Type B pancreatic cell (in vitro differentiated cells): ENCODE measurements around the gene NT5DC2. TPM values are rescaled to one million over a fixed set of nuclear protein-coding genes. Genes with fewer than 3 reads are reported as not detected.
A peak's percentile ranks its signal among the peaks of the same experiment; 100 is the strongest.

ENCODE experiments used
- DNase-seq: peaks from one replicate; pipeline ENCODE4 v3.0.0; 2021; ENCODE audit warnings: mixed read lengths; ENCODE audit not compliant: unreplicated experiment; ENCODE audit errors: extremely low spot score
- H3K27ac Mint-ChIP-seq: 2 replicates; pipeline ENCODE4 v1.8.0; 2021; ENCODE audit warnings: mild to moderate bottlenecking, mixed read lengths
- H3K27me3 Mint-ChIP-seq: 2 replicates; pipeline ENCODE4 v1.8.0; 2021; ENCODE audit warnings: mixed read lengths
- H3K36me3 Mint-ChIP-seq: 2 replicates; pipeline ENCODE4 v1.8.0; 2021; ENCODE audit warnings: mixed read lengths
- H3K4me1 Mint-ChIP-seq: one replicate; pipeline ENCODE4 v1.8.0; 2021; ENCODE audit warnings: mixed read lengths; ENCODE audit not compliant: unreplicated experiment
- H3K4me3 Mint-ChIP-seq: 2 replicates; pipeline ENCODE4 v1.8.0; 2021; ENCODE audit warnings: mild to moderate bottlenecking, mixed read lengths
- H3K9me3 Mint-ChIP-seq: 2 replicates; pipeline ENCODE4 v1.8.0; 2021; ENCODE audit warnings: mixed read lengths
- total RNA-seq: library from RNA; stranded (reverse); gene quantifications from 2 replicates; pipeline ENCODE4 v1.2.1, GENCODE V29; 2021; ENCODE audit warnings: low replicate concordance
- TF ChIP-seq, protein P1 (sequence below): fragments of 200-600 bp; sonication (generic); conservative IDR thresholded peaks from 2 replicates; pipeline ENCODE4 v1.5.0; 2021; ENCODE audit warnings: antibody characterized with exemption, mild to moderate bottlenecking

Gene NT5DC2
- total RNA-seq, 1 donor from 2014 or later: 231 TPM

DNA sequence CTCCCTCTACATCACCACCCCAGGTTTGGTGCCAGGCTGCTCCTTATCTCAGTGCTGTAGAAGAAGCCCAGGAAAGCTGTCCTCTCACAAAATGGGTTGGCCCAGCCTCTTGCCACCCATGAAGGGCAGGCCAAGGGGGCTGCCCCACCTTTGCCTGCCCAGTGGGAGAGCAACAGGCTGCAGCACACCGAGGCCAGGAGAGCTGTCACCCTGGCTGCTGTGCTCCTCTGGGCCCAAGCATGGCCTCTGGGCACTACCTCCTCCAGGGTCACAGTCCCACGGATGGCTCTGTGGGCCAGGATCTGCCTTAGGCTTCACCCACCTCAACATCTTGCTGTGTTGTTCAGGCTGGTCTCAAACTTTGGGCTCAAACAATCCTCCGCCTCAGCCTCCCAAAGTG lies 44.9 kb downstream of the NT5DC2 start:
- H3K27me3 Mint-ChIP-seq: no peaks in the 10 kb centered on the region
- TF ChIP-seq, protein P1, sequence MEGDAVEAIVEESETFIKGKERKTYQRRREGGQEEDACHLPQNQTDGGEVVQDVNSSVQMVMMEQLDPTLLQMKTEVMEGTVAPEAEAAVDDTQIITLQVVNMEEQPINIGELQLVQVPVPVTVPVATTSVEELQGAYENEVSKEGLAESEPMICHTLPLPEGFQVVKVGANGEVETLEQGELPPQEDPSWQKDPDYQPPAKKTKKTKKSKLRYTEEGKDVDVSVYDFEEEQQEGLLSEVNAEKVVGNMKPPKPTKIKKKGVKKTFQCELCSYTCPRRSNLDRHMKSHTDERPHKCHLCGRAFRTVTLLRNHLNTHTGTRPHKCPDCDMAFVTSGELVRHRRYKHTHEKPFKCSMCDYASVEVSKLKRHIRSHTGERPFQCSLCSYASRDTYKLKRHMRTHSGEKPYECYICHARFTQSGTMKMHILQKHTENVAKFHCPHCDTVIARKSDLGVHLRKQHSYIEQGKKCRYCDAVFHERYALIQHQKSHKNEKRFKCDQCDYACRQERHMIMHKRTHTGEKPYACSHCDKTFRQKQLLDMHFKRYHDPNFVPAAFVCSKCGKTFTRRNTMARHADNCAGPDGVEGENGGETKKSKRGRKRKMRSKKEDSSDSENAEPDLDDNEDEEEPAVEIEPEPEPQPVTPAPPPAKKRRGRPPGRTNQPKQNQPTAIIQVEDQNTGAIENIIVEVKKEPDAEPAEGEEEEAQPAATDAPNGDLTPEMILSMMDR: no peak
- H3K36me3 Mint-ChIP-seq: peaks cover 6% of the 10 kb centered on the region
- H3K27ac Mint-ChIP-seq: no peak overlapping the region
- no peak overlapping the region for H3K4me3 Mint-ChIP-seq
- no peaks in the 10 kb centered on the region for H3K9me3 Mint-ChIP-seq
- peaks cover 10% of the 10 kb centered on the region for H3K4me1 Mint-ChIP-seq
- DNase-seq: no peak

DNA sequence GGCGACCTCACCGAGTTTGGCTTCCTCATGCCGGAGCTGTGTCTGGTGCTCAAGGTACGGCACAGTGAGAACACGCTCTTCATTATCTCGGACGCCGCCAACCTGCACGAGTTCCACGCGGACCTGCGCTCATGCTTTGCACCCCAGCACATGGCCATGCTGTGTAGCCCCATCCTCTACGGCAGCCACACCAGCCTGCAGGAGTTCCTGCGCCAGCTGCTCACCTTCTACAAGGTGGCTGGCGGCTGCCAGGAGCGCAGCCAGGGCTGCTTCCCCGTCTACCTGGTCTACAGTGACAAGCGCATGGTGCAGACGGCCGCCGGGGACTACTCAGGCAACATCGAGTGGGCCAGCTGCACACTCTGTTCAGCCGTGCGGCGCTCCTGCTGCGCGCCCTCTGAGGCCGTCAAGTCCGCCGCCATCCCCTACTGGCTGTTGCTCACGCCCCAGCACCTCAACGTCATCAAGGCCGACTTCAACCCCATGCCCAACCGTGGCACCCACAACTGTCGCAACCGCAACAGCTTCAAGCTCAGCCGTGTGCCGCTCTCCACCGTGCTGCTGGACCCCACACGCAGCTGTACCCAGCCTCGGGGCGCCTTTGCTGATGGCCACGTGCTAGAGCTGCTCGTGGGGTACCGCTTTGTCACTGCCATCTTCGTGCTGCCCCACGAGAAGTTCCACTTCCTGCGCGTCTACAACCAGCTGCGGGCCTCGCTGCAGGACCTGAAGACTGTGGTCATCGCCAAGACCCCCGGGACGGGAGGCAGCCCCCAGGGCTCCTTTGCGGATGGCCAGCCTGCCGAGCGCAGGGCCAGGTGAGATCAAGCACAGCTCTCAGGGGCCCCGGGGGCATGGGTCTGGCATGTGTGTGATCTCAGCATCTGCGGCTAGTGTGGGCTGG lies 45.6 kb downstream of the NT5DC2 start:
- TF ChIP-seq, protein P1: no peak
- H3K4me1 Mint-ChIP-seq: peaks cover 17% of the 10 kb centered on the region
- H3K36me3 Mint-ChIP-seq: peaks cover 9% of the 10 kb centered on the region
- H3K4me3 Mint-ChIP-seq: no peak overlapping the region
- no peak overlapping the region for H3K27ac Mint-ChIP-seq
- no peaks in the 10 kb centered on the region for H3K9me3 Mint-ChIP-seq
- no peaks in the 10 kb centered on the region for H3K27me3 Mint-ChIP-seq
- no peak for DNase-seq

DNA sequence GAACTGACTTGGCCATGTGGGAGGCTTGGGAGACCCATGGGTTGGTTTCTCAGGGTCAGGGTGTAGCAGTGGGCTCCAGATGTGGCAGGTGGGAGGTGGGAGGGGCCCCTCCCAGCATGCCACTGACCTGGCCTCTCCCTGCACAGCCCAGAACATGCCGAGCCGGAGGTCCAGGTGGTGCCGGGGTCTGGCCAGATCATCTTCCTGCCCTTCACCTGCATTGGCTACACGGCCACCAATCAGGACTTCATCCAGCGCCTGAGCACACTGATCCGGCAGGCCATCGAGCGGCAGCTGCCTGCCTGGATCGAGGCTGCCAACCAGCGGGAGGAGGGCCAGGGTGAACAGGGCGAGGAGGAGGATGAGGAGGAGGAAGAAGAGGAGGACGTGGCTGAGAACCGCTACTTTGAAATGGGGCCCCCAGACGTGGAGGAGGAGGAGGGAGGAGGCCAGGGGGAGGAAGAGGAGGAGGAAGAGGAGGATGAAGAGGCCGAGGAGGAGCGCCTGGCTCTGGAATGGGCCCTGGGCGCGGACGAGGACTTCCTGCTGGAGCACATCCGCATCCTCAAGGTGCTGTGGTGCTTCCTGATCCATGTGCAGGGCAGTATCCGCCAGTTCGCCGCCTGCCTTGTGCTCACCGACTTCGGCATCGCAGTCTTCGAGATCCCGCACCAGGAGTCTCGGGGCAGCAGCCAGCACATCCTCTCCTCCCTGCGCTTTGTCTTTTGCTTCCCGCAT lies 46.4 kb downstream of the NT5DC2 start:
- no peak overlapping the region for H3K4me3 Mint-ChIP-seq
- TF ChIP-seq, protein P1: no peak
- no peak overlapping the region for H3K27ac Mint-ChIP-seq
- H3K4me1 Mint-ChIP-seq: peaks cover 25% of the 10 kb centered on the region
- H3K36me3 Mint-ChIP-seq: peaks cover 3% of the 10 kb centered on the region
- DNase-seq: no peak
- no peaks in the 10 kb centered on the region for H3K27me3 Mint-ChIP-seq
- H3K9me3 Mint-ChIP-seq: no peaks in the 10 kb centered on the region

DNA sequence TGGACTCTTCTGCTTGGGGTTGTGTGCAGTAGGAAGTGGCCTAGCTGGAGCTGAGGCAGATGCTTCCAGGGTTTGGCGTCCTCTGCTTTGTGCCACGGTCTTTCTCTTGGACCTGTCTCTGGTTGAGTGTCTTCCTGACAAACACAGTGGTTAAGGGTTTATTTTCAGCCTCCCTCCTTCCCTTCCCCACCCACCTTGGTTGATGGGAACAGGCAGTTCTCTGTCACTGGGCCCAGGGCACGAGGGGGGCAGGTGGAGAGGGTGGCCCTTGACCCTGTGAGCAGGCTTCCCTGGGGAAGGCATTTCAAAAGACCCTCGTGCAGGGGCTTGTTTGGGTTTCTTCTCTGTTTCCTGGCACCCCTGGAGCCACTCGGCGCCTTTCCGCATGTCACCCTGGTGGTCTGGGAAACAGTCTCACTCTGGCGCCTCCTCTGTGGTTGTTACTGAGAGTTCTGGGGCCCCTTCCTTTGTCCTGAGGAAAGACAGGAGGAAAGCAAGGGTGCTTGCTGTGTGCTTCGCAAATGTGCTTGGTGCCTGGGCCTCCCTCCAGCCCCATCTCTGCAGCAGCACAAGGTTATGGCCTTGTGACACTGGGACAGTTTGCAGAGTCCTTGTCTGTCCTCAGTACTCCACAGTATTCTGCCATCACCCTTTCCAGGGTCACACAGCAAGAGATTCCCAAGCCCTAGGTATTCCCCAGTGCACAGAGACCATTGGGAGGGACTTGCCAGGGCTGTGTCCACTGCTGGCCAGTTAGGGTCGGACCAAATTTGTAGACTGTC lies 48.8 kb downstream of the NT5DC2 start:
- H3K27ac Mint-ChIP-seq: no peak overlapping the region
- TF ChIP-seq, protein P1: no peak
- no peak overlapping the region for H3K4me3 Mint-ChIP-seq
- no peaks in the 10 kb centered on the region for H3K27me3 Mint-ChIP-seq
- no peak for DNase-seq
- H3K36me3 Mint-ChIP-seq: peaks cover 13% of the 10 kb centered on the region
- H3K9me3 Mint-ChIP-seq: no peaks in the 10 kb centered on the region
- peaks cover 28% of the 10 kb centered on the region for H3K4me1 Mint-ChIP-seq

DNA sequence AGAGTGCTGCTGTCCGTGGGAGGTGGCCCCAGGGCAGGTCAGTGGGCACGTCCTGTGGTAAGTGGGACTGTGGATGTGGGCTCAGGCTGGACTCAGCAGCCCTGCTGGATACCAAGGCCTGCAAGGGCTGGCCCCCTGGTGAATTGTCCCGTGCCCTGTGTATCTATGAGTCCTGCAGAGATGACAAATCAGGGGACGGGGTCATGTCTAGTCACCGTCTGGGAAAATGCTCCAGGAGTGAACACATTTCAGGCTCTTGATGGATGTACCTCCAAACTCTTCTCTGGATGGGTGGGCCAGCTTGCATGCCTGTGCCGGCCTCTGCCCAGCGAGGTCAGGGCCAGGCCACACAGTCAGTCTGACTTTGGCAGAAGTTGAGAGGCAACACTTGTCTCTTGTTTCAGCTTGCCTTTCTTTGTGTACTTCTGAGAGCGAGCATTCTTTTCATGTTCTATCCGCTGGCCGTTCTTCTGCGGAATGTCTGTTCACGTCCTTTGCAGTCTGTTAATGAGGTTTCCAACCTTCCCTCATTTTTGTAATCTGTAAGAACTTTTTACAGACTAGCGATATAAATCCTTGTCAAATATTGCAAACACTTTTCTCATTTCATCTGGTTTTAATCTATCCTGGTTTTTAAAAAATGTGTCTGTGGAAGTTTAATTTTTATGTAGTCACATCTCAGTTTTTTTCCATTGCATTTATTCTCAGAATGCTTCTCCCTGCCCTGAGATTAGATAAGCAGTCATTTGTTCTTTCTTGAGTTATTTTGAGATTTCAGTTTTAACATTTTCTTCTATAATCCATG lies 49.9 kb downstream of the NT5DC2 start:
- Mint-ChIP-seq H3K4me3 (peak overlapping the region; percentile 55), H3K27ac (peak overlapping the region; percentile 75)
- TF ChIP-seq, protein P1: no peak

More for the DNA sequence above, 49.9 kb downstream of the NT5DC2 start:
- H3K4me1 Mint-ChIP-seq: peaks cover 28% of the 10 kb centered on the region
- DNase-seq: no peak
- H3K27me3 Mint-ChIP-seq: no peaks in the 10 kb centered on the region
- H3K36me3 Mint-ChIP-seq: peaks cover 13% of the 10 kb centered on the region
- no peaks in the 10 kb centered on the region for H3K9me3 Mint-ChIP-seq
